Stomach (tissue), 4 donors: Measurements from ENCODE around the gene P2RY1.
"Not testable (repeated sequence)": the region's sequence is repeated elsewhere in the genome, so short reads cannot be mapped to it uniquely, and the experiment has no call there.

Experiments used
- POLR2AphosphoS5 ChIP-seq, 3 donors: sonication (generic); formaldehyde crosslinking; IDR thresholded peaks; one replicate each; pipeline ENCODE4 v1.6.1; 2016; ENCODE audit warnings: antibody characterized with exemption in 3 of 3
- TF ChIP-seq, protein P1 (sequence below), 7 experiments: fragments of 450-650 bp in 4 of 7; fragments of 200-600 bp in 3 of 7; sonication (generic) in 3 of 7; IDR thresholded peaks; one replicate each; pipeline ENCODE4 v1.5.1; 2016 to 2019; ENCODE audit warnings: antibody characterized with exemption in 7 of 7, control low read depth in 2 of 7, mild to moderate bottlenecking in 1 of 7

DNA sequence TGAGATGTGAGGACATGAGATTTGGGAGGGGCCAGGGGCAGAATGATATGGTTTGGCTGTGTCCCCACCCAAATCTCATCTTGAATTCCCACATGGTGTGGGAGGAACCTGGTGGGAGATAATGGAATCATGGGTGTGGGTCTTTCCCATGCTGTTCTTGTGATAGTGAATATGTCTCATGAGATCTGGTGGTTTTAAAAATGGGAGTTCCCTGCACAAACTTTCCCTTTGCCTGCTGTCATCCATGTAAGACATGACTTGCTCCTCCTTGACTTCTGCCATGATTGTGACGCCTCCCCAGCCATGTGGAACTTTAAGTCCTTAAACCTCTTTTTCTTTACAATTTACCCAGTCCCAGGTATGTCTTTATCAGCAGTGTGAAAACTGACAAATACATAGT lies 12.7 kb downstream of the P2RY1 start:
- TF ChIP-seq, protein P1, sequence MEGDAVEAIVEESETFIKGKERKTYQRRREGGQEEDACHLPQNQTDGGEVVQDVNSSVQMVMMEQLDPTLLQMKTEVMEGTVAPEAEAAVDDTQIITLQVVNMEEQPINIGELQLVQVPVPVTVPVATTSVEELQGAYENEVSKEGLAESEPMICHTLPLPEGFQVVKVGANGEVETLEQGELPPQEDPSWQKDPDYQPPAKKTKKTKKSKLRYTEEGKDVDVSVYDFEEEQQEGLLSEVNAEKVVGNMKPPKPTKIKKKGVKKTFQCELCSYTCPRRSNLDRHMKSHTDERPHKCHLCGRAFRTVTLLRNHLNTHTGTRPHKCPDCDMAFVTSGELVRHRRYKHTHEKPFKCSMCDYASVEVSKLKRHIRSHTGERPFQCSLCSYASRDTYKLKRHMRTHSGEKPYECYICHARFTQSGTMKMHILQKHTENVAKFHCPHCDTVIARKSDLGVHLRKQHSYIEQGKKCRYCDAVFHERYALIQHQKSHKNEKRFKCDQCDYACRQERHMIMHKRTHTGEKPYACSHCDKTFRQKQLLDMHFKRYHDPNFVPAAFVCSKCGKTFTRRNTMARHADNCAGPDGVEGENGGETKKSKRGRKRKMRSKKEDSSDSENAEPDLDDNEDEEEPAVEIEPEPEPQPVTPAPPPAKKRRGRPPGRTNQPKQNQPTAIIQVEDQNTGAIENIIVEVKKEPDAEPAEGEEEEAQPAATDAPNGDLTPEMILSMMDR (IDR thresholded peaks at IDR 0.05): not testable (repeated sequence)
- not testable (repeated sequence) for TF ChIP-seq POLR2AphosphoS5 (IDR thresholded peaks at IDR 0.05)
